Activated B cell treated with CpG ODN at 0.5 μM for 24 hours (primary cell): ENCODE results near the gene FN3K. TPM values are rescaled to one million over a fixed set of nuclear protein-coding genes. Genes with fewer than 3 reads are reported as not detected.
"Not testable (repeated sequence)": the region's sequence is repeated elsewhere in the genome, so short reads cannot be mapped to it uniquely, and the experiment has no call there.

Experiments
- ATAC-seq: fragments of 200-7000 bp; cut with Tn5 transposase; one replicate; pipeline ENCODE4 v1.10.0; 2021; ENCODE audit warnings: low read depth, mild to moderate bottlenecking, moderate library complexity
- CTCF ChIA-PET: fragments of 350-600 bp; sonication (Branson Sonifier 250); formaldehyde crosslinking; loops from one replicate; lab custom pipeline; 2021; ENCODE audit warnings: antibody characterized with exemption; lab: Charles Lee
- POLR2A ChIA-PET: fragments of 350-600 bp; sonication (Branson Sonifier 250); formaldehyde crosslinking; loops from one replicate; lab custom pipeline; 2021; ENCODE audit warnings: antibody characterized with exemption; lab: Charles Lee
- DNase-seq: peaks from one replicate; pipeline ENCODE4 v3.0.0; 2022
- H3K27ac Mint-ChIP-seq: one replicate; pipeline ENCODE4 v1.8.0; 2020; ENCODE audit warnings: mixed read lengths
- H3K27me3 Mint-ChIP-seq: one replicate; pipeline ENCODE4 v1.8.0; 2021; ENCODE audit warnings: mixed read lengths
- H3K36me3 Mint-ChIP-seq: one replicate; pipeline ENCODE4 v1.8.0; 2021; ENCODE audit warnings: low read depth, mixed read lengths
- H3K4me1 Mint-ChIP-seq: one replicate; pipeline ENCODE4 v1.8.0; 2021; ENCODE audit warnings: mixed read lengths
- H3K4me3 Mint-ChIP-seq: one replicate; pipeline ENCODE4 v1.8.0; 2020; ENCODE audit warnings: mild to moderate bottlenecking, mixed read lengths
- H3K9me3 Mint-ChIP-seq: one replicate; pipeline ENCODE4 v1.8.0; 2020; ENCODE audit warnings: mixed read lengths
- intact Hi-C: fragments of 100-400 bp; cut with micrococcal nuclease; formaldehyde crosslinking; loops from one replicate; pipeline ENCODE4 v1.15.1; 2024
- total RNA-seq: library from RNA; stranded (reverse); gene quantifications from 2 replicates; pipeline ENCODE4 v1.2.3, GENCODE V29; 2022
- TF ChIP-seq, protein P1 (sequence below): fragments of 200-600 bp; IDR thresholded peaks from one replicate; pipeline ENCODE4 v1.8.0; 2022; ENCODE audit warnings: antibody characterized with exemption, mild to moderate bottlenecking

The FN3K gene
- total RNA-seq, 1 donor from 2014 or later: 0.44 TPM

DNA sequence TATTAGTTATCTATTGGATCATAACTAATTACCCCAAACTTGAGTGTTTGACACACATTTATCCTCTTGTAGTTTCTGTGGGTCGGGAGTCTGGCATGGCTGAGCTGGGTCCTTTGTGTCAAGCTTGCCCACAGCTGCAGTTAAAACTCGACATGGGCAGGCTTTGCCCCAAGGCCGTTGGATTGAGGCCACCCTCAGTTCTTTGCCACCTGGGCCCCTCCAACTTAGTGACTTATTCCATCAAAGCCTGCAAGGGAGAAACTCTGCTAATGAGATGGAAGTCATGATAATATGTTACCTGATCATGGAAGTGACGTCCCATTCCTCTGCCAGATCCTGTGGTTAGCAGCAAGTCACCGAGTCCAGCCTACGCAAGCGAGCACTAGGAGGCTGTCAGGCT is 33.6 kb downstream of the FN3K start:
- ATAC-seq: no peak
- Mint-ChIP-seq H3K27ac (no peak overlapping the region), H3K36me3 (peaks cover 60% of the 10 kb centered on the region)

DNA sequence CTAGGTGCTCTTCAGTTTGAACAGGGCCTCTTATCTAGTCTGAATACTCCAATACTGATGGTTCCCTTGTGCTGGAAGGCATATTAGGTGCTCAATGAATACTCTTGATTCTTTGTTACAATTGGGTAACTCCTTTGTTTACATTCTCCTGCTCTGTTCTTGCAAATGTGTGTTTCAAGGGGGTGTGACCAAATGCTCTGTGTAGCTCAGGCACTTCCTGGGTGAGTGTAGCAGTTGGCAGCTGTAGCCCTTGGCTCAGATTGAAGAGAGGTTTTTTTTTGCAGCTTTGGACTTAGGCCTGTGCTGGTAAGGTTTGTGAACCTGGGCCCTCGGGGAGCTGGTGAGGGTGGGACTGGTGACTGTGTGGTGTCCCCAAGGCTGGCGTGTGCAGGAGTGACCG is 36.6 kb downstream of the FN3K start:
- Mint-ChIP-seq H3K9me3 (no peaks in the 10 kb centered on the region), H3K36me3 (peaks cover 41% of the 10 kb centered on the region), H3K4me3 (no peak overlapping the region), H3K27ac (no peak overlapping the region), H3K27me3 (no peaks in the 10 kb centered on the region), H3K4me1 (peaks cover 24% of the 10 kb centered on the region)
- no peak for ATAC-seq
- DNase-seq: no peak
- intact Hi-C loops: no loop called here
- TF ChIP-seq, protein P1, sequence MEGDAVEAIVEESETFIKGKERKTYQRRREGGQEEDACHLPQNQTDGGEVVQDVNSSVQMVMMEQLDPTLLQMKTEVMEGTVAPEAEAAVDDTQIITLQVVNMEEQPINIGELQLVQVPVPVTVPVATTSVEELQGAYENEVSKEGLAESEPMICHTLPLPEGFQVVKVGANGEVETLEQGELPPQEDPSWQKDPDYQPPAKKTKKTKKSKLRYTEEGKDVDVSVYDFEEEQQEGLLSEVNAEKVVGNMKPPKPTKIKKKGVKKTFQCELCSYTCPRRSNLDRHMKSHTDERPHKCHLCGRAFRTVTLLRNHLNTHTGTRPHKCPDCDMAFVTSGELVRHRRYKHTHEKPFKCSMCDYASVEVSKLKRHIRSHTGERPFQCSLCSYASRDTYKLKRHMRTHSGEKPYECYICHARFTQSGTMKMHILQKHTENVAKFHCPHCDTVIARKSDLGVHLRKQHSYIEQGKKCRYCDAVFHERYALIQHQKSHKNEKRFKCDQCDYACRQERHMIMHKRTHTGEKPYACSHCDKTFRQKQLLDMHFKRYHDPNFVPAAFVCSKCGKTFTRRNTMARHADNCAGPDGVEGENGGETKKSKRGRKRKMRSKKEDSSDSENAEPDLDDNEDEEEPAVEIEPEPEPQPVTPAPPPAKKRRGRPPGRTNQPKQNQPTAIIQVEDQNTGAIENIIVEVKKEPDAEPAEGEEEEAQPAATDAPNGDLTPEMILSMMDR: no peak
- ChIA-PET POLR2A (no interaction called here), CTCF (interaction anchor here (0.9 kb wide), 1 partner anchor 103 kb away, joined by 4 read pairs; no protein-coding TSS in a partner anchor)

More for the DNA sequence above, 33.6 kb downstream of the FN3K start:
- no peak overlapping the region for H3K4me3 Mint-ChIP-seq
- H3K9me3 Mint-ChIP-seq: no peaks in the 10 kb centered on the region
- ChIA-PET POLR2A (interaction anchor here (0.8 kb wide), 1 partner anchor 35 kb away, joined by 3 read pairs; no protein-coding TSS in a partner anchor), CTCF (no interaction called here)
- TF ChIP-seq, protein P1: no peak
- intact Hi-C loops: loop anchor here (5.0 kb wide), 1 partner anchor 122 kb away; the partner anchor contains the start of gene WDR45B
- H3K27me3 Mint-ChIP-seq: no peaks in the 10 kb centered on the region
- DNase-seq: no peak
- H3K4me1 Mint-ChIP-seq: peaks cover 2% of the 10 kb centered on the region

DNA sequence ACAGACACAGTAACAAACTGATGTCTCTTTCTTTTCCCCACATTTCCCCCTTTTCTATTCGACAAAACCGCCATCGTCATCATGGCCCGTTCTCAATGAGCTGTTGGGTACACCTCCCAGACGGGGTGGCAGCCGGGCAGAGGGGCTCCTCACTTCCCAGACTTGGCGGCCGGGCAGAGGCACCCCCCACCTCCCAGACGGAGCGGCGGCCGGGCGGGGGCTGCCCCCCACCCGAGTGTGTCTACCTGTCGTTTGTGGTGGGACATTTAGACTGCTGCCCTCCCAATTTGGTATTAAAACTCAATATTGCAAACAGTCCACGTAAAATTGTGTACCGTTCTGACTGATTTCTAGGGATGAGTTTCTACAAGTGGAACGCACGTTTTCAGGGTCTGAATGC is 39.0 kb downstream of the FN3K start:
- DNase-seq, H3K27me3 Mint-ChIP-seq, ATAC-seq, POLR2A ChIA-PET, H3K27ac Mint-ChIP-seq, H3K4me3 Mint-ChIP-seq, H3K9me3 Mint-ChIP-seq, intact Hi-C loops: not testable (repeated sequence)
- peaks cover 27% of the 10 kb centered on the region for H3K36me3 Mint-ChIP-seq
- CTCF ChIA-PET: interaction anchor here (1.2 to 1.3 kb wide), 2 partner anchors 55 to 106 kb away, joined by 4 to 5 read pairs; no protein-coding TSS in a partner anchor
- peaks cover 29% of the 10 kb centered on the region for H3K4me1 Mint-ChIP-seq

DNA sequence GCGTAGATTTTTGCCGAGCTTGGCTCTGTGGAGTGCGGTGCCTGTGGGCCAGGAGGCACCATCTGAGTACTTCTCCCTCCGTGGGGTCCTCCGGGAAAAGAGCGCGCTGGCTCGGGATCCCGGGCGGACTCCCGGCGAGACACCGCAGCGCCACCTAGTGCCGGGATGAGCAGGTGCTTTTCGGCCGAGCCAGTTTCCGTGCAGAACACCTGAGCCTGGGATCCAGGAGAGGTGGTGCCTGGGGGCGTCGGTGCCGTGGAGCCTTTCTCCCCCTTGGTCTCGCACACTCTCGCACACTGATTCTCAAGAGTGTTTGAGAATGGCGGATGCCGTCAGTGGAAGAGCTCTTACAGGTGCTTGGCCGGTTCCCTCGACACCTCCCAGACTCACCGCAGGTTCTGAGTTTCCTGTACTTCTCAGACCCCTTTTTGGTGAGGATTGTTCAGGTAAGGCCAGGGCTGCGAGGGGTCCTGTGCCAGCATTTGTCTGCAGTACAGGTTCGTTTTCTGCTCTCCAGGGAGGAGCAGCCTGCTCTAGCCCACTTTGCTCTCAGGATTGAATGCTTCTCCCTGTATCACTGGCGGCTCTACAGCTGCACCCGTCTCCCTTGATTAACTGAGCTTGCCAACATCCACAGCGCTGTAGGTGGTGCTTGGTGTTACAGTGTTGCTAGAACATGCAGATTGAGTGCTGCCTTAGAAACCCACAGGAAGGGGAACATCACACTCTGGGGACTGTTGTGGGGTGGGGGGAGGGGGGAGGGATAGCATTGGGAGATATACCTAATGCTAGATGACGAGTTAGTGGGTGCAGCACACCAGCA is 39.8 kb downstream of the FN3K start:
- ATAC-seq (peak; percentile 89), DNase-seq (peak; percentile 42)
- ChIA-PET POLR2A (no interaction called here), CTCF (interaction anchor here (1.0 to 1.4 kb wide), 6 partner anchors 55 to 425 kb away, joined by 4 to 7 read pairs (median 5); no protein-coding TSS in a partner anchor)
- TF ChIP-seq, protein P1: no peak
- intact Hi-C loops: loop anchor here (1.0 to 5.0 kb wide), 2 partner anchors 107 to 423 kb away; no protein-coding TSS in a partner anchor
- Mint-ChIP-seq H3K4me1 (peaks cover 29% of the 10 kb centered on the region), H3K4me3 (peak overlapping the region; percentile 35), H3K27me3 (no peaks in the 10 kb centered on the region), H3K9me3 (no peaks in the 10 kb centered on the region), H3K36me3 (peaks cover 22% of the 10 kb centered on the region), H3K27ac (peak overlapping the region; percentile 50)

DNA sequence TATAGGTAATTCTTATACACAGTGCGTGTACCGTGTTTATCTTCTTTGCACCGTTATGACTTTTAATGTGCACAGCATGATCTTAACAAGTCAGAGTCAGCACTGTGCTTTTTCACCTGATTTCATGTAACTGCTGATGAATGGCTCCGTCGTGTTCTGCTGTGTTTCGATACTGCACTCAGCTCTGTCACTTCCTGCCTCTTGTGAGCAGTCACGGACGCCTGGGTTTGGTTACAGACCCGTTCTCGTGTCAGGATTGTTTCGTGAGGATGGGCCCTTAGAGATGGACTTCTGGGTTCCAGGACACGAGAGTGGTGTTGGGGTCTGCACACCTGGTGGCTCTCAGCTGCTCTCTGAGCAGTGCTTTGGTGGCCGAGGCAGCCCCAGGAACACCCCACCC is 41.0 kb downstream of the FN3K start:
- no peak overlapping the region for H3K4me3 Mint-ChIP-seq
- no peaks in the 10 kb centered on the region for H3K27me3 Mint-ChIP-seq
- CTCF ChIA-PET: interaction anchor here (1.4 kb wide), 3 partner anchors 138 to 424 kb away, joined by 4 to 6 read pairs (median 5); no protein-coding TSS in a partner anchor
- no peaks in the 10 kb centered on the region for H3K9me3 Mint-ChIP-seq
- intact Hi-C loops: loop anchor here (5.0 kb wide), 1 partner anchor 424 kb away; no protein-coding TSS in a partner anchor
- peaks cover 20% of the 10 kb centered on the region for H3K36me3 Mint-ChIP-seq
- TF ChIP-seq, protein P1: no peak
- POLR2A ChIA-PET: no interaction called here
- H3K4me1 Mint-ChIP-seq: peaks cover 29% of the 10 kb centered on the region
- H3K27ac Mint-ChIP-seq: no peak overlapping the region
- DNase-seq (no peak), ATAC-seq (peak; percentile 33)

DNA sequence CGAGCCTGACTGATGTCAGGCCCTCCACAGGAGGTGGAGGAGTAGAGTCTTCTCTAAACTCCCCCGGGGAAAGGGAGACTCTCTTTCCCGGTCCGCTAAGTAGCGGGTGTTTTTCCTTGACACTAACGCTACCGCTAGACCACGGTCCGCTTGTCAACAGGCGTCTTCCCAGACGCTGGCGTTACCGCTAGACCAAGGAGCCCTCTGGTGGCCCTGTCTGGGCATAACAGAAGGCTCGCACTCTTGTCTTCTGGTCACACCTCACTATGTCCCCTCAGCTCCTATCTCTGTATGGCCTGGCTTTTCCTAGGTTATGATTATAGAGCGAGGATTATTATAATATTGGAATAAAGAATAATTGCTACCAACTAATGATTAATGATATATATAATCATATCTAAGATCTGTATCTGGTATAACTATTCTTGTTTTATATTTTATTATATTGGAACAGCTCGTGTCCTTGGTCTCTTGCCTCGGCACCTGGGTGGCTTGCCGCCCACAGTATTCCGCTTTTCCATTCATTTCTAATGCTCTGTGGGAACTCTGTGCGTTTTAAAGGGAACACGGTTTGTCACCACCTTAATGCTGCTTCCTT is 42.5 kb downstream of the FN3K start:
- H3K4me3 Mint-ChIP-seq, H3K27me3 Mint-ChIP-seq, DNase-seq, H3K9me3 Mint-ChIP-seq, H3K27ac Mint-ChIP-seq, ATAC-seq, POLR2A ChIA-PET: not testable (repeated sequence)
- peaks cover 32% of the 10 kb centered on the region for H3K4me1 Mint-ChIP-seq
- CTCF ChIA-PET: interaction anchor here (4.3 kb wide), 1 partner anchor 138 kb away, joined by 49 read pairs; no protein-coding TSS in a partner anchor
- intact Hi-C loops: loop anchor here (5.0 kb wide), 1 partner anchor 426 kb away; no protein-coding TSS in a partner anchor
- peaks cover 16% of the 10 kb centered on the region for H3K36me3 Mint-ChIP-seq
